Heart left ventricle (tissue), 16 donors: ENCODE data around the gene C22orf31. TPM values are rescaled to one million over a fixed set of nuclear protein-coding genes. Genes with fewer than 3 reads are reported as not detected.

ENCODE experiments used
- ATAC-seq, 4 donors: fragments of 200-7000 bp; cut with Tn5 transposase; one replicate each; pipeline ENCODE4 v1.9.1; 2020 to 2022; ENCODE audit warnings: moderate library complexity in 4 of 4, mild to moderate bottlenecking in 3 of 4, moderate number of reproducible peaks in 1 of 4
- DNase-seq, 5 donors: peaks; one replicate each; pipeline ENCODE4 v3.0.0-alpha.2; 2020
- H3K27ac ChIP-seq, 12 donors: fragments of 200-600 bp; sonication (generic) in 4 of 12; one replicate each; pipeline versions ENCODE4 v1.5.0 to v1.8.0; 2016 to 2022; ENCODE audit warnings: mild to moderate bottlenecking in 2 of 12
- H3K27me3 ChIP-seq, 9 donors: fragments of 200-600 bp; sonication (generic) in 2 of 9; one replicate each; pipeline versions ENCODE4 v1.5.1 to v1.8.0; 2016 to 2022; ENCODE audit warnings: mild to moderate bottlenecking in 3 of 9
- H3K36me3 ChIP-seq, 9 donors: fragments of 200-600 bp; sonication (generic) in 2 of 9; one replicate each; pipeline versions ENCODE4 v1.5.0 to v1.8.0; 2018 to 2022; ENCODE audit warnings: mild to moderate bottlenecking in 2 of 9
- H3K4me1 ChIP-seq, 12 donors: fragments of 200-600 bp; sonication (generic) in 4 of 12; one replicate each; pipeline versions ENCODE4 v1.5.0 to v1.8.0; 2016 to 2022; ENCODE audit warnings: mild to moderate bottlenecking in 3 of 12
- H3K4me3 ChIP-seq, 12 donors: fragments of 200-600 bp; sonication (generic) in 4 of 12; one replicate each; pipeline versions ENCODE4 v1.5.0 to v1.8.0; 2017 to 2022; ENCODE audit warnings: mild to moderate bottlenecking in 9 of 12, moderate library complexity in 4 of 12
- H3K9me3 ChIP-seq, 12 donors: fragments of 200-600 bp; sonication (generic) in 4 of 12; one replicate each; pipeline versions ENCODE4 v1.5.0 to v1.8.0; 2016 to 2022; ENCODE audit warnings: mild to moderate bottlenecking in 1 of 12
- CTCF ChIP-seq, 12 donors: fragments of 200-600 bp; sonication (generic) in 4 of 12; IDR thresholded peaks; one replicate each; pipeline versions ENCODE4 v1.5.0 to v1.8.0; 2018 to 2022; ENCODE audit warnings: antibody characterized with exemption in 12 of 12, mild to moderate bottlenecking in 5 of 12
- POLR2A ChIP-seq, 2 donors: fragments of 450-650 bp; IDR thresholded peaks; one replicate each; pipeline ENCODE4 v1.6.1; 2017; ENCODE audit warnings: antibody characterized with exemption in 2 of 2, mild to moderate bottlenecking in 2 of 2, moderate library complexity in 2 of 2
- whole genome bisulfite sequencing, 4 donors: extraction: QIAGEN DNeasy Blood & Tissue Kit in 2 of 4; methylation state at CpG; one replicate each; pipeline versions ENCODE4 v1.1.5 to v1.1.7; 2013 to 2018; 5-methylcytosine and 5-hydroxymethylcytosine counted together
- intact Hi-C, 10 donors: fragments of 100-400 bp; cut with DNase I; formaldehyde crosslinking; loops; one replicate each; pipeline versions ENCODE4 v1.11.1 to v1.14.2; 2022
- polyA plus RNA-seq, 2 donors: library from polyadenylated mRNA; stranded (reverse); fragments of 200-250 nt; gene quantifications; one replicate each; pipeline ENCODE4 v1.2.3, GENCODE V29; 2013
- total RNA-seq, 9 donors: library from RNA; depleted of rRNA in 2 of 9; stranded (reverse); fragments of >200 nt in 2 of 9; fragmentation: NEBNext Ultra II Directional in 3 of 9; extraction: Animal tissue kit (Norgen Biotek cat#: 25700) in 3 of 9; gene quantifications; one replicate each; pipeline versions ENCODE4 v1.1.0 to v1.2.4, GENCODE V29; 2016 to 2023
- donor health status: ischemic (EF 13 %, LVEDD 7.1; RV severe dilation, severe dysfunction).
- donor health status: healthy with polysubstance abuse.
- donor health status: DM: no; HTN: yes; CAD: no.
- donor health status: DM: no; HTN: no; CAD: no.
- donor health status: ischemic (EF 25% LVEDD 6.9; RV normal size, moderate dysfunction).
- donor health status: ischemic (EF 25% LVEDD 5.7; RV mildly dilated, moderate dysfunction).
- donor health status: healthy.
- donor health status: DM: yes; HTN: yes; CAD: no.
- donor health status: ischemic (EF 35%, LVEDD 5.7; RV mildly dilated, moderate dysfunction).
- donor health status: nonischemic (EF 11% LVEDD 7.7; RV severe dilation, severe dysfunction).
- donor health status: DM: yes; HTN: yes; CAD: no.
- donor health status: PGD.
- donor health status: ischemic (EF 29% LVEDD 5.4; RV normal size, mild dysfunction).
- donor health status: nonischemic (EF 23%, LVEDD 6.1; RV moderate dilation, normal function).

C22orf31 gene
- total and polyA plus RNA-seq, 11 donors: 0.40 TPM; not detected in 10

- TF ChIP-seq POLR2A (IDR thresholded peaks at IDR 0.05) (no peak), CTCF (IDR thresholded peaks at IDR 0.05) (no peak)
- H3K4me3 ChIP-seq: peak overlapping the region; percentile 22 to 60 (median 54)
- peaks cover 0 to 30% (median 15%) of the 10 kb centered on the region in 12 donors for H3K4me1 ChIP-seq
- no peaks in the 10 kb centered on the region for H3K9me3 ChIP-seq
- intact Hi-C loops: loop anchor here in 5 of 10 donors (1.0 to 10.0 kb wide), 5 partner anchors 25 to 426 kb away; partner anchors contain the start of gene ZNRF3 (in 3 of the 5)
- H3K27me3 ChIP-seq: peaks cover 0 to 8% (median 0%) of the 10 kb centered on the region in 9 donors
- H3K27ac ChIP-seq: peak overlapping the region; percentile 8 to 85 (median 74)
- peak; percentile 77 to 90 (median 88) for ATAC-seq
- 8 to 14% (median 9%) methylated on average over 21 to 32 of the region's 32 CpGs for WGBS, 4 donors
- peak; percentile 80 to 88 (median 83) for DNase-seq
- H3K36me3 ChIP-seq: no peaks in the 10 kb centered on the region
Measured at GRCh38 chr22:29030618-29031226, 30.9 kb downstream of the C22orf31 start.

- Histone ChIP-seq H3K27ac (peak overlapping the region in 11 of 12 donors; percentile 8 to 85 (median 75)), H3K9me3 (no peaks in the 10 kb centered on the region), H3K4me1 (peaks cover 0 to 30% (median 15%) of the 10 kb centered on the region in 12 donors), H3K4me3 (peak overlapping the region; percentile 22 to 60 (median 54)), H3K27me3 (peaks cover 0 to 8% (median 0%) of the 10 kb centered on the region in 9 donors), H3K36me3 (no peaks in the 10 kb centered on the region)
- intact Hi-C loops: loop anchor here in 5 of 10 donors (1.0 to 10.0 kb wide), 5 partner anchors 25 to 425 kb away; partner anchors contain the start of gene ZNRF3 (in 3 of the 5)
- ATAC-seq: no peak
- no peak for DNase-seq
- TF ChIP-seq CTCF (IDR thresholded peaks at IDR 0.05): no peak
- 22 to 35% (median 27%) methylated on average over 20 of the region's 20 CpGs for WGBS, 4 donors
Measured at GRCh38 chr22:29030016-29030617, 31.5 kb downstream of the C22orf31 start.

- WGBS, 4 donors: 93 to 97% (median 95%) methylated on average over 9 of the region's 9 CpGs
- H3K36me3 ChIP-seq: no peaks in the 10 kb centered on the region
- TF ChIP-seq POLR2A (IDR thresholded peaks at IDR 0.05) (no peak), CTCF (IDR thresholded peaks at IDR 0.05) (no peak)
- DNase-seq (no peak), ATAC-seq (no peak)
- peaks cover 0 to 32% (median 17%) of the 10 kb centered on the region in 12 donors for H3K4me1 ChIP-seq
- intact Hi-C loops: no loop called here
- H3K27me3 ChIP-seq: peaks cover 0 to 8% (median 0%) of the 10 kb centered on the region in 9 donors
- no peaks in the 10 kb centered on the region for H3K9me3 ChIP-seq
- peak overlapping the region in 1 of 12 donors; percentile 82 for H3K27ac ChIP-seq
- no peak overlapping the region for H3K4me3 ChIP-seq
Measured at GRCh38 chr22:29029202-29030000, 32.2 kb downstream of the C22orf31 start.

GRCh38 chr22:29028468-29028867 lies 33.2 kb downstream of the C22orf31 start:
- DNase-seq: no peak
- TF ChIP-seq POLR2A (IDR thresholded peaks at IDR 0.05) (no peak), CTCF (IDR thresholded peaks at IDR 0.05) (no peak)
- H3K4me1 ChIP-seq: peaks cover 0 to 42% (median 22%) of the 10 kb centered on the region in 12 donors
- intact Hi-C loops: no loop called here
- no peaks in the 10 kb centered on the region for H3K36me3 ChIP-seq
- H3K27ac ChIP-seq: no peak overlapping the region
- H3K9me3 ChIP-seq: no peaks in the 10 kb centered on the region
- 92 to 95% (median 93%) methylated on average over 4 of the region's 4 CpGs for WGBS, 4 donors
- no peak for ATAC-seq
- H3K27me3 ChIP-seq: peaks cover 0 to 8% (median 0%) of the 10 kb centered on the region in 9 donors
- no peak overlapping the region for H3K4me3 ChIP-seq
